Panc1 (cell line): Measurements from ENCODE around the gene WDFY3.

Source experiments
- CTCF ChIP-seq: fragments of 450-650 bp; IDR thresholded peaks from 2 replicates; pipeline ENCODE4 v1.5.1; 2017; ENCODE audit warnings: mild to moderate bottlenecking
- POLR2AphosphoS5 ChIP-seq: IDR thresholded peaks from 2 replicates; pipeline ENCODE4 v1.6.1; 2012; ENCODE audit warnings: mild to moderate bottlenecking, low read depth, low read length, moderate library complexity
- REST ChIP-seq, 2 experiments: IDR thresholded peaks; 2 replicates each; pipeline ENCODE4 v1.6.1; 2011 to 2012; ENCODE audit warnings: low read depth in 2 of 2, control low read depth in 1 of 2, low read length in 1 of 2, mild to moderate bottlenecking in 1 of 2, moderate library complexity in 1 of 2; ENCODE audit not compliant: insufficient read depth in 1 of 2
- SIN3A ChIP-seq: IDR thresholded peaks from 2 replicates; pipeline ENCODE4 v1.6.1; 2012; ENCODE audit warnings: low read depth, mild to moderate bottlenecking, low read length, moderate library complexity, borderline replicate concordance; ENCODE audit not compliant: insufficient read depth
- TCF7L2 ChIP-seq: IDR thresholded peaks from 2 replicates; pipeline ENCODE4 v1.6.1; 2011; ENCODE audit warnings: mild to moderate bottlenecking, low read depth, low read length, inconsistent platforms

GRCh38 chr4:84958434-84958833, 8.1 kb downstream of the WDFY3 start:
- TF ChIP-seq CTCF: no peak
- TF ChIP-seq REST (IDR thresholded peaks at IDR 0.05; ENCODE audit: insufficient read depth in 1 of 2, low read depth in 2 of 2, low read length in 1 of 2): no peak
- no peak for TF ChIP-seq POLR2AphosphoS5
- no peak for TF ChIP-seq TCF7L2
- no peak for TF ChIP-seq SIN3A
